Left hindlimb (tissue), 1 donor: ENCODE results near the gene LOXL3.
"Not testable (repeated sequence)": the region's sequence is repeated elsewhere in the genome, so short reads cannot be mapped to it uniquely, and the experiment has no call there.

ENCODE experiments used
- DNase-seq: peaks from one replicate; pipeline ENCODE4 v3.0.0-alpha.2; 2018

Gene LOXL3

GRCh38 chr2:74489906-74490305 is 63.8 kb downstream of the LOXL3 start:
- no peak for DNase-seq

GRCh38 chr2:74488643-74489481 is 64.9 kb downstream of the LOXL3 start:
- no peak for DNase-seq

GRCh38 chr2:74486141-74486540 is 67.6 kb downstream of the LOXL3 start:
- DNase-seq: no peak

- not testable (repeated sequence) for DNase-seq
These were observed 70.0 kb downstream of the LOXL3 start for GRCh38 chr2:74483675-74484164.

GRCh38 chr2:74482801-74483674 is 70.7 kb downstream of the LOXL3 start, which contains the start of the genes CCDC142 and TTC31:
Gene CCDC142, minus strand, starts transcription at chr2:74482998. Its CDS starts 161 bp downstream, at chr2:74482837.
Gene TTC31, plus strand, starts transcription at chr2:74483081. Its CDS starts 15 bp downstream, at chr2:74483096.
- DNase-seq: peak; percentile 97
